CD4-positive, alpha-beta T cell treated with Interleukin-17A for 4 hours (primary cell): ENCODE measurements around the gene SLC35F5.
A peak's percentile ranks its signal among the peaks of the same experiment; 100 is the strongest.
"Not testable (repeated sequence)": the region's sequence is repeated elsewhere in the genome, so short reads cannot be mapped to it uniquely, and the experiment has no call there.

Source experiments
- DNase-seq: peaks from one replicate; pipeline ENCODE4 v3.0.0-alpha.2; 2020; ENCODE audit warnings: mixed read lengths

SLC35F5 gene

GRCh38 chr2:113756355-113757137 is at the start of gene SLC35F5:
TSS of gene SLC35F5 (minus strand) at chr2:113756642. CDS start at chr2:113756409, 233 bp downstream.
- DNase-seq: peak; percentile 93

- no peak for DNase-seq
Measured at GRCh38 chr2:113799375-113799774, 42.9 kb upstream of the SLC35F5 start.

GRCh38 chr2:113797237-113797636 is 40.8 kb upstream of the SLC35F5 start:
- no peak for DNase-seq

- DNase-seq: no peak
Measured at GRCh38 chr2:113796592-113797175, 40.2 kb upstream of the SLC35F5 start.

- DNase-seq: no peak
Measured at GRCh38 chr2:113795405-113795920, 39.0 kb upstream of the SLC35F5 start.

GRCh38 chr2:113791697-113792590 is 35.5 kb upstream of the SLC35F5 start:
- DNase-seq: no peak

- DNase-seq: no peak
Measured at GRCh38 chr2:113784823-113785744, 28.6 kb upstream of the SLC35F5 start.

- DNase-seq: no peak
Measured at GRCh38 chr2:113780472-113780871, 24.0 kb upstream of the SLC35F5 start.

- DNase-seq: no peak
Measured at GRCh38 chr2:113777371-113777770, 20.9 kb upstream of the SLC35F5 start.

- DNase-seq: no peak
Measured at GRCh38 chr2:113776949-113777348, 20.5 kb upstream of the SLC35F5 start.

GRCh38 chr2:113774616-113775015 is 18.2 kb upstream of the SLC35F5 start:
- DNase-seq: not testable (repeated sequence)

- no peak for DNase-seq
Measured at GRCh38 chr2:113770929-113771328, 14.5 kb upstream of the SLC35F5 start.

- no peak for DNase-seq
Measured at GRCh38 chr2:113769555-113769954, 13.1 kb upstream of the SLC35F5 start.

- no peak for DNase-seq
Measured at GRCh38 chr2:113768770-113769169, 12.3 kb upstream of the SLC35F5 start.

GRCh38 chr2:113767811-113768460 is 11.5 kb upstream of the SLC35F5 start:
- no peak for DNase-seq

- no peak for DNase-seq
Measured at GRCh38 chr2:113765276-113765675, 8.8 kb upstream of the SLC35F5 start.

- DNase-seq: no peak
Measured at GRCh38 chr2:113762377-113763118, 6.1 kb upstream of the SLC35F5 start.

GRCh38 chr2:113760400-113760799 is 4.0 kb upstream of the SLC35F5 start:
- DNase-seq: no peak

GRCh38 chr2:113757138-113757657 is 756 bp upstream of the SLC35F5 start:
- peak; percentile 3 for DNase-seq

GRCh38 chr2:113755835-113756354 is 547 bp downstream of the SLC35F5 start:
- DNase-seq: peak; percentile 56
